Stimulated activated CD8-positive, alpha-beta memory T cell treated with anti-CD3 and anti-CD28 coated beads, Interleukin-7, amount 100 ng/mL, for 48 hours (primary cell): ENCODE measurements around the gene SYTL5.
"Not testable (repeated sequence)": the region's sequence is repeated elsewhere in the genome, so short reads cannot be mapped to it uniquely, and the experiment has no call there.

Experiments used
- DNase-seq, 2 donors: peaks; one replicate each; pipeline ENCODE4 v3.0.0-alpha.2; 2020; ENCODE audit warnings: low read depth in 1 of 2; ENCODE audit errors: extremely low read depth in 1 of 2

Gene SYTL5

GRCh38 chrX:38006291-38006690 is at the start of gene SYTL5:
SYTL5 (plus strand) TSS chrX:38006553; CDS start chrX:38033890, 27,337 bp downstream.
- no peak for DNase-seq

GRCh38 chrX:37958525-37959211 is 47.7 kb upstream of the SYTL5 start:
- no peak for DNase-seq

- no peak for DNase-seq
Measured at GRCh38 chrX:37959212-37960021, 46.9 kb upstream of the SYTL5 start.

- no peak for DNase-seq
Measured at GRCh38 chrX:37961118-37961517, 45.2 kb upstream of the SYTL5 start.

- DNase-seq = no peak
Measured at GRCh38 chrX:37967714-37968113, 38.6 kb upstream of the SYTL5 start.

GRCh38 chrX:37975421-37975820 is 30.9 kb upstream of the SYTL5 start:
- DNase-seq = no peak

- no peak for DNase-seq
Measured at GRCh38 chrX:37976153-37976552, 30.2 kb upstream of the SYTL5 start.

GRCh38 chrX:37984880-37985279 is 21.5 kb upstream of the SYTL5 start:
- DNase-seq = no peak

GRCh38 chrX:37986893-37987292 is 19.5 kb upstream of the SYTL5 start:
- no peak for DNase-seq

- DNase-seq = no peak
Measured at GRCh38 chrX:37989304-37989703, 17.0 kb upstream of the SYTL5 start.

GRCh38 chrX:37991303-37991702 is 15.1 kb upstream of the SYTL5 start:
- not testable (repeated sequence) for DNase-seq

GRCh38 chrX:37993176-37993575 is 13.2 kb upstream of the SYTL5 start:
- DNase-seq = no peak

GRCh38 chrX:37993837-37994619 is 12.3 kb upstream of the SYTL5 start:
- DNase-seq = no peak

- DNase-seq = no peak
Measured at GRCh38 chrX:37995428-37995827, 10.9 kb upstream of the SYTL5 start.

- DNase-seq = no peak
Measured at GRCh38 chrX:37997096-37997495, 9.3 kb upstream of the SYTL5 start.

- DNase-seq = no peak
Measured at GRCh38 chrX:37998586-37999262, 7.6 kb upstream of the SYTL5 start.

GRCh38 chrX:38000706-38001105 is 5.6 kb upstream of the SYTL5 start:
- DNase-seq = no peak

- DNase-seq = no peak
Measured at GRCh38 chrX:38004046-38004445, 2.3 kb upstream of the SYTL5 start.

- DNase-seq = no peak
Measured at GRCh38 chrX:38006778-38007177, 425 bp downstream of the SYTL5 start.

- no peak for DNase-seq
Measured at GRCh38 chrX:38008658-38009057, 2.3 kb downstream of the SYTL5 start.

GRCh38 chrX:38009641-38010040 is 3.3 kb downstream of the SYTL5 start:
- DNase-seq = no peak
